Stimulated activated CD4-positive, alpha-beta T cell treated with anti-CD3 and anti-CD28 coated beads, Interleukin-1b, Interleukin-23, amount 100 ng/mL, for 4 hours (primary cell): ENCODE data around the gene ARFGEF3.
"Not testable (repeated sequence)": the region's sequence is repeated elsewhere in the genome, so short reads cannot be mapped to it uniquely, and the experiment has no call there.

Experiments used
- DNase-seq, 2 donors: peaks; one replicate each; pipeline ENCODE4 v3.0.0-alpha.2; 2020; ENCODE audit warnings: low read depth in 2 of 2

The ARFGEF3 gene

GRCh38 chr6:138357928-138358327 lies 196.2 kb downstream of the ARFGEF3 start:
- no peak for DNase-seq

- DNase-seq = not testable (repeated sequence)
These were observed 206.9 kb downstream of the ARFGEF3 start for GRCh38 chr6:138368684-138369083.

- DNase-seq = no peak
These were observed 209.1 kb downstream of the ARFGEF3 start for GRCh38 chr6:138370631-138371451.

GRCh38 chr6:138371452-138371711 lies 209.6 kb downstream of the ARFGEF3 start:
- no peak for DNase-seq

DNA sequence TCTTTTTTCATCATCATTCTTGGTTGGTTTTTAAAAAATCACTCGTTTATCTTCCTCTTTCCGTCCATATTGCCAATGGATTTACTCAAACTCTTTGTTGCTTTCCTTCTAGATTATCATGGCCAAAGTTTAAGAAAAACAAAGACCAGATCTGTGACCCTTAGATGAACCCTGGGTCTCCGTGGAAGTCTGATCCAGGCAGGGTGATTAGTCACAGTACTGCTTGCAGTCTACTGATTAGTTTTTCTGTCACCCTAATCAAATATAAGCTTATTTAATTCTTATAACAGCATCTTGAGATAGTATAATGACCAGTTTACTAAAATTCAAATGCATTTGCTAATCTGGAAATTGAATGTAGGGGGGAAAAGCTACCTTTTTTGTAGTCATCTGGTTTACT lies 210.0 kb downstream of the ARFGEF3 start:
- no peak for DNase-seq

- no peak for DNase-seq
These were observed 211.1 kb downstream of the ARFGEF3 start for GRCh38 chr6:138372711-138373463.

- DNase-seq = no peak
These were observed 212.5 kb downstream of the ARFGEF3 start for GRCh38 chr6:138374230-138374629.

- DNase-seq = no peak
These were observed 213.1 kb downstream of the ARFGEF3 start for GRCh38 chr6:138374815-138375214.

GRCh38 chr6:138377042-138377441 lies 215.3 kb downstream of the ARFGEF3 start:
- no peak for DNase-seq

DNA sequence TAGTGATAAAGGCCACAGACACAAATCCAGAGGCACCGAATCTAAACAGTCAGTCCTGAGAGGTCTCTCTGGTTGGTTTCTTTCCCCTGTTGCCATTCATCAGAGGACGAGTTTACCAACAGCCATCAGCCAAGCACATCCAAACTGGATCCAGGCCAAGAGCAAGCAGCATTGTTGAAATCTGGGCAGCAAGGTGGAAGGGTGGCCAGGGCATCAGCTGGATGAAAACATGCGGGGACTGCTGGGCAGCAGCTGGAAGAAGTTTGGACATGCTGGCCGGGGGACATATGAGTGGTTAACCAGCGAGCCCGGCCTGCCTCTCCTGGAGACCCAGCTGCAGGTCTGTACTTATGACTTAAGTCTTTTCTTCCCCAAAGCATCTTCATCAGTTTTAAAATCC lies 216.1 kb downstream of the ARFGEF3 start, which contains the start of gene SMIM28:
Gene SMIM28 (plus strand): TSS at position 62 of the 400 bp plus-strand sequence. CDS start 168 bp downstream, at position 230.
- DNase-seq = no peak

DNA sequence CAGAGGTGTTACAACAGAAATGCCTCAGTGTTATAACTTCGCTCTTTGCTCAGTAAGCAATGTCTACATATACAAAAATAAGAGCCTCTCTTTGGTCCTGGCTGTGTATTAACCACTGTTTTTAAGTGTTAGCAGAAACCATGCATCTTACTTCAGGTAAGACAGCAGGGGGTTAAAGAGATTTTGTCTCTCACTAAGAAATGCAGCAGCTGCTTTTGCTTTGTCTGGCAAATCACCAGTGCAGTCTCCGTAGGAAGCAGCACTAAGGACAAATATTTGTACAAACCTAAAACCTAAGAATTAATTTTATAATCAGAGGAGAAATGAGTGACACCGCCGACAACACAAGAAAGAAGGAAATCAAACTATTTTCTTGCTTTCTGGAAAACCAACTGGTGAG lies 216.7 kb downstream of the ARFGEF3 start:
- no peak for DNase-seq

GRCh38 chr6:138382498-138383265 lies 220.9 kb downstream of the ARFGEF3 start:
- DNase-seq = no peak

DNA sequence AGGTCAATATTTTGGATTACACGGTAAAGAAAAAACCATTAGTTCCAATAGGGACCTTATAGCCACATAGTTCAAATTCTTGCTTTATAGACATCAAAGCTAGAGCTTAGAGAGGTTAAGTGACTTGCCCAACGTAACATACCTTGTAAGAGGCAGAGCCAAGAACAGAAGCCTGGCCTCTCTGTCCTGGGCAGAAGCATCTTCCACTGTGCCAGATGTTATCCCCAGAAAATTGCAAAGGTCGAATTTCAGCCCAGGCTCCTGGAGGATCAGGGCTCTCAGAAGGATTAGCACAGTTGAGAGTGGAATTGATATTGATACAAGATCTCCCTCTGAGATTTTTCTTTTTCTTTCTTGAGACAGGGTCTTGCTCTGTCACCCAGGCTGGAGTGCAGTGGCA lies 222.0 kb downstream of the ARFGEF3 start:
- no peak for DNase-seq

DNA sequence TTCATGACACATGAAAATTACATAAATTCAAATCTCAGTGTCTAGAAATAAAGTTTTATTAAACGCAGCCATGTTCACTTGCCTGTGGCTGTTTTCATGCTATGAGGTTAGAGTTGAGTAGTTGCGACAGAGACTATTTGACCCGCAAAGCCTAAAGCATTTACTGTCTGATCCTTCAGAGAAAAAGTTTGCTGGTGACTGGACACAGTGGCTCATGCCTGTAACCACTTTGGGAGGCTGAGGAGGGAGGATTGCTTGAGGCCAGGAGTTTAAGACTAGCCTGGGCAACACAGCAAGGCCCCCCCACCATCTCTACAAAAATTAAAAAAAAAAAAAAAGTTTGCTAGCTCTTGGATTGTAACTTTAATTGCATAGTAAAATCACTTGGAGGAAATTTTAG lies 225.2 kb downstream of the ARFGEF3 start:
- no peak for DNase-seq

DNA sequence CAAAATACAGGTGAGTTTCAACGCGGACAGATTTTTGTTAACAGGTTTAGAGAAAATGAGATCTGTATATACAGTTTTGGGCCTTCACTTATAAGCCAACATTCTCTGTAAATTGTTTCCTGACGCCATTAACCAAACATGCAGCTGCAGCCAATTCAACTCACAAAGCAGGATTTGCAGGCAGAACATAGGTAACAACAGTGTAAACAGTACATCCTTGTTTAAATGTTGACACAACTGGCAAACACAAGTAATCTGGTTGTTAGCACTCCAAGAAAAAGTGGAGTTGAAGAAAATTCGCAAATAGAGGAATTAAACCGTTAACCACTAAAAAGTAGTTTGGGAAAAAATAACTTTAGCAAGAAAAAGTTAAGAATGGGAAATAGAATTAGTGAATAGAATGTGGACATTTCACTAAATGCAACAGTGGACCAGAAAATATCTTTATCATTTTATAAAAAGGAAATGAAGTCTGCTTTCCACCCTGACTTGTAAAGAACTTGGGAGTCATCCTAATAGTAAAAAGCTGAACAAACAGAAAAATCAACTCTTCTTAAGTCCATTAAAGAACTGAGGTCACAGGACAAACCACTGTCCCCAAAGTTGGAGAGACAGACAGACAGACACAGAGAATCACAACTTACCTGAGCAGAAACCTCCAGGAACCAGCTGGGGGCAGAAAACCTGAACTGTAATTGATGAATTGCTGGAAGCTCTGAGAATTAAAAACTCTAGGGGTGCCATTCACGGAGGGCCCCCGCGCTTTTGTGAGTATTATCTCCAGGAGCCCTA lies 226.0 kb downstream of the ARFGEF3 start:
- no peak for DNase-seq

DNA sequence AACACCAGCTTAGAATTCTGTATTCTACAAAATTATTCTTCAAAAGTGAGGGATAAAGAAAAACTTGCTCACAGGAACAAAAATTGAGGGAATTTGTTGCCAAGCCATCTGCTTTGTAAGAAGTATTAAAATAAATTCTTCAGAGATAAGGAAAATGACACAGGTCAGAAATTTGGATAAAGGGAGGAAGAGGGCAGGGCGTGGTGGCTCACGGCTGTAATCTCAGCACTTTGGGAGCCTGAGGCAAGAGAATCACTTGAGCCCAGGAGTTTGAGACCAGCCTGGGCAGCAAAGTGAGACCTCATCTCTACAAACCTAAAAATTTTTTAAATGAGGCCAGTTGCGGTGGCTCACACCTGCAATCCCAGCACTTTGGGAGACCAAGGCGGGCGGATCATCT lies 227.8 kb downstream of the ARFGEF3 start:
- no peak for DNase-seq
